Left lung (tissue), 10 donors: ENCODE measurements around the gene TMTC2. TPM values are rescaled to one million over a fixed set of nuclear protein-coding genes. Genes with fewer than 3 reads are reported as not detected.
"Not testable (repeated sequence)": the region's sequence is repeated elsewhere in the genome, so short reads cannot be mapped to it uniquely, and the experiment has no call there.

Experiments used
- ATAC-seq: fragments of 200-7000 bp; cut with Tn5 transposase; one replicate; pipeline ENCODE4 v1.9.1; 2020; ENCODE audit warnings: moderate library complexity
- DNase-seq, 4 donors: peaks; one replicate each; pipeline ENCODE4 v3.0.0-alpha.2; 2013 to 2020
- H3K27ac ChIP-seq, 2 donors: fragments of 200-600 bp; sonication (generic) in 1 of 2; one replicate each; pipeline versions ENCODE4 v1.5.0 to v1.8.0; 2020 to 2021
- H3K27me3 ChIP-seq, 2 donors: fragments of 200-600 bp; sonication (generic) in 1 of 2; one replicate each; pipeline versions ENCODE4 v1.5.0 to v1.8.0; 2020 to 2021
- H3K36me3 ChIP-seq, 2 donors: fragments of 200-600 bp; sonication (generic) in 1 of 2; one replicate each; pipeline versions ENCODE4 v1.5.0 to v1.8.0; 2020 to 2021
- H3K4me1 ChIP-seq, 2 donors: fragments of 200-600 bp; one replicate each; pipeline ENCODE4 v1.8.0; 2021
- H3K4me3 ChIP-seq, 2 donors: fragments of 200-600 bp; sonication (generic) in 1 of 2; one replicate each; pipeline versions ENCODE4 v1.5.0 to v1.8.0; 2020 to 2021; ENCODE audit warnings: mild to moderate bottlenecking in 1 of 2
- H3K9me3 ChIP-seq, 2 donors: fragments of 200-600 bp; sonication (generic) in 1 of 2; one replicate each; pipeline versions ENCODE4 v1.5.0 to v1.8.0; 2020 to 2021
- CTCF ChIP-seq, 2 donors: fragments of 200-600 bp; sonication (generic) in 1 of 2; IDR thresholded peaks; one replicate each; pipeline versions ENCODE4 v1.5.0 to v1.8.0; 2021; ENCODE audit warnings: antibody characterized with exemption in 2 of 2
- intact Hi-C, 2 donors: fragments of 100-400 bp; cut with DNase I; formaldehyde crosslinking; loops; one replicate each; pipeline versions ENCODE4 v1.11.2 to v1.14.2; 2022
- polyA plus RNA-seq, 6 donors: library from polyadenylated mRNA; unstranded; fragments of 120-200 nt; gene quantifications; one replicate each; pipeline ENCODE4 v1.2.1, GENCODE V29; 2013; ENCODE audit not compliant: insufficient read length in 6 of 6
- total RNA-seq, 2 donors: library from RNA; stranded (reverse); fragmentation: NEBNext Ultra II Directional; extraction: Animal tissue kit (Norgen Biotek cat#: 25700); gene quantifications; one replicate each; pipeline ENCODE4 v1.2.1, GENCODE V29; 2021
- donor health status: DM: no; HTN: yes; CAD: no.
- donor health status: DM: no; HTN: no; CAD: no.

TMTC2 gene
- total and polyA plus RNA-seq, 8 donors: 17.2 to 46.1 (median 39.3) TPM

DNA sequence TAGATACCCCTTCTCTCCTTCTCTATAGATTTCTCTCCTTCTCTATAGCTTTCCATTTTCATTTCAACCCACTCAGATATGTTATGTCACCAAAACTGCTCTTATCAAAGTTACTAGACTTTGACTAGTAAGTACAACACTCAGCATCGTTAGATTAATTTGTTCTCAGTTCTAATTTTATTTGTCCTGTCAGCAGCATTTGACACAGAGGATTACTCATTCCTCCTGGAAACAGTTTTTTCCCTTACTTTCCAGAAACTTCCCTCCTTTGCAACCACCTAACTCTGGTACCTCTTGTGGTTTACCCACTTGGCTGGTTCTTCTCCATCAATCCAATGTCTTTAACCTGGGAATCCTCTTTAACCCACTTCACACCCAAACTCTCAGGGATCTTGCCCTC is 423.7 kb downstream of the TMTC2 start:
- H3K36me3 ChIP-seq: no peaks in the 10 kb centered on the region
- no peak overlapping the region for H3K27ac ChIP-seq
- no peaks in the 10 kb centered on the region for H3K4me1 ChIP-seq
- H3K9me3 ChIP-seq: no peaks in the 10 kb centered on the region
- DNase-seq: no peak
- no peak overlapping the region for H3K4me3 ChIP-seq
- H3K27me3 ChIP-seq: no peaks in the 10 kb centered on the region
- intact Hi-C loops: no loop called here
- no peak for ATAC-seq
- no peak for TF ChIP-seq CTCF (IDR thresholded peaks at IDR 0.05)

GRCh38 chr12:83113945-83114344 is 427.2 kb downstream of the TMTC2 start:
- no peak for TF ChIP-seq CTCF (IDR thresholded peaks at IDR 0.05)
- no peak for ATAC-seq
- Histone ChIP-seq H3K4me3 (no peak overlapping the region), H3K27me3 (no peaks in the 10 kb centered on the region), H3K9me3 (no peaks in the 10 kb centered on the region), H3K4me1 (no peaks in the 10 kb centered on the region), H3K27ac (no peak overlapping the region), H3K36me3 (no peaks in the 10 kb centered on the region)
- intact Hi-C loops: no loop called here
- no peak for DNase-seq

- Histone ChIP-seq H3K27me3 (no peaks in the 10 kb centered on the region), H3K36me3 (no peaks in the 10 kb centered on the region), H3K4me3 (no peak overlapping the region), H3K4me1 (no peaks in the 10 kb centered on the region), H3K27ac (no peak overlapping the region), H3K9me3 (no peaks in the 10 kb centered on the region)
- DNase-seq (peak in 1 of 4 donors; percentile 13), ATAC-seq (no peak)
- TF ChIP-seq CTCF (IDR thresholded peaks at IDR 0.05): no peak
- intact Hi-C loops: no loop called here
Observed at GRCh38 chr12:83114966-83115365, 428.3 kb downstream of the TMTC2 start.

DNA sequence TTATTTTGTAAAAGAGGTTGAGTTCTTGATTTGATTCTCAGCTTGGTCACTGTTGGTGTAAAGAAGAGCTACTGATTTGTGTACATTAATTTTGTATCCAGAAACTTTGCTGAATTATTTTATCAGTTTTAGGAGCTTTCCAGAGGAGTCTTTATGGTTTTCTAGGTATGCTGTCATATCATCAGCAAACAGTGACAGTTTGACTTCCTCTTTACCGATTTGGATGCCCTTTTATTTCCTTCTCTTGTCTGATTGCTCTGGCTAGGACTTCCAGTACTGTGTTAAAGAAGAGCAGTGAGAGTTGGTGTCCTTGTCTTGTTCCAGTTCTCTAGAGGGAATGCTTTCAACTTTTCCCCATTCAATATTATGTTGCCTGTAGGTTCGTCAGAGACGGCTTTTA is 431.2 kb downstream of the TMTC2 start:
- H3K4me3 ChIP-seq, H3K4me1 ChIP-seq, DNase-seq, H3K27me3 ChIP-seq, H3K36me3 ChIP-seq, intact Hi-C loops, ATAC-seq, H3K9me3 ChIP-seq, H3K27ac ChIP-seq: not testable (repeated sequence)

DNA sequence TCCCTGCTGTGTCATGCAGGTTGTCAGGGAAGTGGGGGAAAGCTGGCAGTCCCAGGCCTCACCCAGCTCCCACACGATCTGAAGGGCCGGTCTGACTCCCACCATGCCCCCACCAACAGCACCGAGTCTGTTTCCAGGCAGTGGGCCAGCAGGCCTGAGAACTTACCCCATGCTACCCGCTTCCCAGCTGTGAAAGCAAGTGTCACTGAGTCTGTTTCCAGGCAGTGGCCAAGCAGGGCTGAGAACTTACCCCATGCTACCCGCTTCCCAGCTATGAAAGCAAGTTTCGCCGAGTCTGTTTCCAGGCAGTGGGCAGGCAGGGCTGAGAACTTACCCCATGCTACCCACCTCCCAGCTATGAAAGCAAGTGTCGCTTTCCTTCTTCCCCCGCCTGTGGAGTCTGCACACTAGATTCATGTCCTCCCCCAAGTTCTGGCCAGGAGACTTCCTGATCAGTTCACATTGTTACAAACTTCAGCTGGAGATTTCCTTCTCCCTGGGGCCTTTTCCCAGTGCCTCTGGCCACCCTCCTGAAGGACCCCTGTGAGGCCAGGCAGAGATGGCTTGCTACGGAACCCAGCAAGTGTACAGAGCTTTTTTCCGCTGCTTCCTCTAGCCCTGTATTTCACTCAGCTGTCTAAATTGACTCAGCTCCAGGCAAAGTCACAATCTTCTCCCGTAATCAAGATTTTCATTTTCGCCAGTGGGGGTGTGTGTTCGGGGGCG is 435.4 kb downstream of the TMTC2 start:
- Histone ChIP-seq H3K27me3 (no peaks in the 10 kb centered on the region), H3K4me1 (no peaks in the 10 kb centered on the region), H3K36me3 (no peaks in the 10 kb centered on the region), H3K4me3 (no peak overlapping the region), H3K27ac (no peak overlapping the region), H3K9me3 (no peaks in the 10 kb centered on the region)
- DNase-seq: no peak
- no peak for TF ChIP-seq CTCF (IDR thresholded peaks at IDR 0.05)
- ATAC-seq: no peak
- intact Hi-C loops: no loop called here

GRCh38 chr12:83122623-83122934 is 435.9 kb downstream of the TMTC2 start:
- Histone ChIP-seq H3K36me3 (no peaks in the 10 kb centered on the region), H3K27ac (no peak overlapping the region), H3K4me3 (no peak overlapping the region), H3K27me3 (no peaks in the 10 kb centered on the region), H3K9me3 (no peaks in the 10 kb centered on the region), H3K4me1 (no peaks in the 10 kb centered on the region)
- ATAC-seq (no peak), DNase-seq (no peak)
- TF ChIP-seq CTCF (IDR thresholded peaks at IDR 0.05): no peak
- intact Hi-C loops: no loop called here
